ENCODE data around the gene WASHC4. TPM values are rescaled to one million over a fixed set of nuclear protein-coding genes. Genes with fewer than 3 reads are reported as not detected.

Gene WASHC4
- total RNA-seq, 1 experiment from 2014 or later, result 44.7 TPM

DNA sequence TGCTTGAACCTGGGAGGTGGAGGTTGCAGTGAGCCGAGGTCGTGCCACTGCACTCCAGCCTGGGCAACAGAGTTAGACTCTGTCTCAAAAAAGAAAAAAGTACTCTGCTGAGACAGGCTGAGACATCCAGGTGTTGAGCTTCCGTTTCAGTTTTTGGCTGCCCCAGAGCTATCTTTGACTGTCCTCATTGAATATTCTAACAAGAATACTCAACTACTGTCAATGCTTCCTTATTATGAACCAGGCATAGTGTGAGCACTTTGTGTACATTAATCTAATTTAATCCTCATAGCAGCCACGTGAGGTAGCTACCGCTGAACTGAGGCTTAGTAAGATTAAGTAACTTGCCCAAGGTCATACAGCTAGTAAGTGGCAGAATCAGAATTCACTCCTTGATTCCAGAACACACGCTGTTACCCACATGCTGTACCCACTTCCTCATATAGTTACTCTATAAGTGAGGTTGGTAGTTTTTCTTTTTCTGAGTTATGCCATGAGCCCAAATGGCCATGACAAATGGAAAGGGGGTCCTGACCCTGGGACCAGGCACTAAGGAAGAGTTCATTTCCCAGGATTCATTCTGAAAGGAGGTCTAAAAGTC lies 34.5 kb upstream of the WASHC4 start:
- ChIA-PET CTCF (no interaction called here), POLR2A (no interaction called here)
- Histone ChIP-seq H3K27me3 (ENCODE audit: control insufficient read depth, insufficient read depth, low read length) (no peaks in the 10 kb centered on the region), H3K4me3 (ENCODE audit: low read depth in 2 of 2, low read length in 2 of 2) (no peak overlapping the region), H3K36me3 (ENCODE audit: control insufficient read depth, insufficient read depth, low read length) (no peaks in the 10 kb centered on the region), H3K9me3 (ENCODE audit: control insufficient read depth, insufficient read depth, low read depth, low read length) (no peaks in the 10 kb centered on the region), H3K27ac (ENCODE audit: low read length) (no peak overlapping the region), H3K4me1 (ENCODE audit: control insufficient read depth, insufficient read depth, low read length) (no peaks in the 10 kb centered on the region)
- no TSS peak for BruUV-seq (replicated peaks)
- DNase-seq (ENCODE audit: low read depth, low spot score) (no peak), ATAC-seq (no peak)
- in situ Hi-C loops (cut with HindIII; ENCODE audit: low pct_unique_long_range_greater_than_20kb, low sequenced_read_pairs) (no loop called here), intact Hi-C loops (cut with micrococcal nuclease; ENCODE audit: unreplicated experiment) (no loop called here)
- TF ChIP-seq, protein P1, sequence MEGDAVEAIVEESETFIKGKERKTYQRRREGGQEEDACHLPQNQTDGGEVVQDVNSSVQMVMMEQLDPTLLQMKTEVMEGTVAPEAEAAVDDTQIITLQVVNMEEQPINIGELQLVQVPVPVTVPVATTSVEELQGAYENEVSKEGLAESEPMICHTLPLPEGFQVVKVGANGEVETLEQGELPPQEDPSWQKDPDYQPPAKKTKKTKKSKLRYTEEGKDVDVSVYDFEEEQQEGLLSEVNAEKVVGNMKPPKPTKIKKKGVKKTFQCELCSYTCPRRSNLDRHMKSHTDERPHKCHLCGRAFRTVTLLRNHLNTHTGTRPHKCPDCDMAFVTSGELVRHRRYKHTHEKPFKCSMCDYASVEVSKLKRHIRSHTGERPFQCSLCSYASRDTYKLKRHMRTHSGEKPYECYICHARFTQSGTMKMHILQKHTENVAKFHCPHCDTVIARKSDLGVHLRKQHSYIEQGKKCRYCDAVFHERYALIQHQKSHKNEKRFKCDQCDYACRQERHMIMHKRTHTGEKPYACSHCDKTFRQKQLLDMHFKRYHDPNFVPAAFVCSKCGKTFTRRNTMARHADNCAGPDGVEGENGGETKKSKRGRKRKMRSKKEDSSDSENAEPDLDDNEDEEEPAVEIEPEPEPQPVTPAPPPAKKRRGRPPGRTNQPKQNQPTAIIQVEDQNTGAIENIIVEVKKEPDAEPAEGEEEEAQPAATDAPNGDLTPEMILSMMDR (IDR thresholded peaks at IDR 0.05), result no peak
- no peak for TF ChIP-seq SIN3A (IDR thresholded peaks at IDR 0.05; ENCODE audit: borderline replicate concordance, insufficient read depth, low read depth, low read length)
- TF ChIP-seq, protein P2, sequence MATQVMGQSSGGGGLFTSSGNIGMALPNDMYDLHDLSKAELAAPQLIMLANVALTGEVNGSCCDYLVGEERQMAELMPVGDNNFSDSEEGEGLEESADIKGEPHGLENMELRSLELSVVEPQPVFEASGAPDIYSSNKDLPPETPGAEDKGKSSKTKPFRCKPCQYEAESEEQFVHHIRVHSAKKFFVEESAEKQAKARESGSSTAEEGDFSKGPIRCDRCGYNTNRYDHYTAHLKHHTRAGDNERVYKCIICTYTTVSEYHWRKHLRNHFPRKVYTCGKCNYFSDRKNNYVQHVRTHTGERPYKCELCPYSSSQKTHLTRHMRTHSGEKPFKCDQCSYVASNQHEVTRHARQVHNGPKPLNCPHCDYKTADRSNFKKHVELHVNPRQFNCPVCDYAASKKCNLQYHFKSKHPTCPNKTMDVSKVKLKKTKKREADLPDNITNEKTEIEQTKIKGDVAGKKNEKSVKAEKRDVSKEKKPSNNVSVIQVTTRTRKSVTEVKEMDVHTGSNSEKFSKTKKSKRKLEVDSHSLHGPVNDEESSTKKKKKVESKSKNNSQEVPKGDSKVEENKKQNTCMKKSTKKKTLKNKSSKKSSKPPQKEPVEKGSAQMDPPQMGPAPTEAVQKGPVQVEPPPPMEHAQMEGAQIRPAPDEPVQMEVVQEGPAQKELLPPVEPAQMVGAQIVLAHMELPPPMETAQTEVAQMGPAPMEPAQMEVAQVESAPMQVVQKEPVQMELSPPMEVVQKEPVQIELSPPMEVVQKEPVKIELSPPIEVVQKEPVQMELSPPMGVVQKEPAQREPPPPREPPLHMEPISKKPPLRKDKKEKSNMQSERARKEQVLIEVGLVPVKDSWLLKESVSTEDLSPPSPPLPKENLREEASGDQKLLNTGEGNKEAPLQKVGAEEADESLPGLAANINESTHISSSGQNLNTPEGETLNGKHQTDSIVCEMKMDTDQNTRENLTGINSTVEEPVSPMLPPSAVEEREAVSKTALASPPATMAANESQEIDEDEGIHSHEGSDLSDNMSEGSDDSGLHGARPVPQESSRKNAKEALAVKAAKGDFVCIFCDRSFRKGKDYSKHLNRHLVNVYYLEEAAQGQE (IDR thresholded peaks at IDR 0.05; ENCODE audit: insufficient read depth in 1 of 2, low read depth in 2 of 2, low read length in 1 of 2), result no peak
- TF ChIP-seq TCF7L2 (IDR thresholded peaks at IDR 0.05; ENCODE audit: low read depth, low read length), result no peak
- no peak for TF ChIP-seq POLR2AphosphoS5 (IDR thresholded peaks at IDR 0.05; ENCODE audit: low read depth, low read length)

DNA sequence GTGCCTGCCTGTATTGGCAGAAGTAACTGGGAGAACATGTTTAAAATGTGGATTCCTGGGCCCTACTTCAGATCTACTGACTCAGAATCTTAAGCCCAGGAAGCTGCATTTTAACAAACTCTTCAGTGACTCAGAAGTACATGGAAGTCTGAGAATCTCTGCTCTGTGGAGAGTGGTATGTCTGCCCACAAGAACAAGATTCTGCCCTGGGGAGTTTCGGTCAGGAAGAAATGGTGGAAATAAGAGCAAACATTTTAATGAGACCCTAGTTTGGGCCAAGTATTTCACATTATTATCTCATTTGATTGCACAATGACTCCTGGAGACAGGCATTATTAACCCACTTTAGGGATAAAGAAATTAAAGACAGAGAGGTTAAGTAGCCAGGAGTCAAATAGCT lies 31.4 kb upstream of the WASHC4 start:
- BruUV-seq (replicated peaks), result no TSS peak
- no peak for DNase-seq (ENCODE audit: low read depth, low spot score)
- Histone ChIP-seq H3K27ac (ENCODE audit: low read length) (no peak overlapping the region), H3K9me3 (ENCODE audit: control insufficient read depth, insufficient read depth, low read depth, low read length) (no peaks in the 10 kb centered on the region), H3K27me3 (ENCODE audit: control insufficient read depth, insufficient read depth, low read length) (no peaks in the 10 kb centered on the region), H3K4me3 (ENCODE audit: low read depth in 2 of 2, low read length in 2 of 2) (no peak overlapping the region), H3K4me1 (ENCODE audit: control insufficient read depth, insufficient read depth, low read length) (no peaks in the 10 kb centered on the region), H3K36me3 (ENCODE audit: control insufficient read depth, insufficient read depth, low read length) (no peaks in the 10 kb centered on the region)
- ChIA-PET CTCF (no interaction called here), POLR2A (no interaction called here)
- TF ChIP-seq SIN3A (IDR thresholded peaks at IDR 0.05; ENCODE audit: borderline replicate concordance, insufficient read depth, low read depth, low read length), result no peak
- no peak for TF ChIP-seq TCF7L2 (IDR thresholded peaks at IDR 0.05; ENCODE audit: low read depth, low read length)
- TF ChIP-seq, protein P1 (IDR thresholded peaks at IDR 0.05), result no peak
- TF ChIP-seq POLR2AphosphoS5 (IDR thresholded peaks at IDR 0.05; ENCODE audit: low read depth, low read length), result no peak
- TF ChIP-seq, protein P2 (IDR thresholded peaks at IDR 0.05; ENCODE audit: insufficient read depth in 1 of 2, low read depth in 2 of 2, low read length in 1 of 2), result no peak
- no peak for ATAC-seq
- intact Hi-C loops (cut with micrococcal nuclease; ENCODE audit: unreplicated experiment), result no loop called here
- in situ Hi-C loops (cut with HindIII; ENCODE audit: low pct_unique_long_range_greater_than_20kb, low sequenced_read_pairs), result no loop called here

Measured in Panc1 (cell line).